ENCODE results near the gene MRTFA. TPM values are rescaled to one million over a fixed set of nuclear protein-coding genes. Genes with fewer than 3 reads are reported as not detected.
"Not testable (repeated sequence)": the region's sequence is repeated elsewhere in the genome, so short reads cannot be mapped to it uniquely, and the experiment has no call there.

The MRTFA gene
- total RNA-seq, 4 donors from 2014 or later = 45.5 to 90.2 (median 78.3) TPM

DNA sequence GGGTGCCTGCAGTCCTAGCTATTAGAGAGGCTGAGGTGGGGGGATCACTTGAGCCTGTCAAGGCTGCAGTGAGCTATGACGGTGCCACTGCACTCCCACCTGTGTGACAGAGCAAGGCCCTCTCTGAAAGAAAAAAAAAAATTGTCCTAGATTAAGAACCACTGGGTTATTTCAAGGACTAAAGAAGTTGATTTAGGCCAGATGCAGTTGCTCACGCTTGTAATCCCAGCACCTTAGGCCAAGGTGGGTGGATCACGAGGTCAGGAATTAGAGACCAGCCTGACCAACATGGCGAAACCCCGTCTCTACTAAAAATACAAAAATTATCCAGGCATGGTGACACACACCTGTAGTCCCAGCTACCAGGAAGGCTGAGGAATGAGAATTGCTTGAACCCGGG, 129.0 kb downstream of the MRTFA start:
- Histone ChIP-seq H3K9me3 (no peaks in the 10 kb centered on the region), H3K4me1 (peaks cover 33 to 79% (median 38%) of the 10 kb centered on the region in 3 donors), H3K27me3 (no peaks in the 10 kb centered on the region), H3K36me3 (no peaks in the 10 kb centered on the region), H3K4me3 (no peak overlapping the region), H3K27ac (no peak overlapping the region)
- TF ChIP-seq CTCF (IDR thresholded peaks at IDR 0.05) (no peak), POLR2AphosphoS5 (IDR thresholded peaks at IDR 0.05) (no peak), POLR2A (IDR thresholded peaks at IDR 0.05) (no peak), EP300 (IDR thresholded peaks at IDR 0.05) (no peak)
- ATAC-seq = no peak
- WGBS, 2 donors (ENCODE audit: low coverage in 1 of 2) = 91 to 100% methylated on average over 2 to 6 of the region's 6 CpGs

GRCh38 chr22:40506762-40507161, 129.8 kb downstream of the MRTFA start:
- Histone ChIP-seq H3K9me3 (no peaks in the 10 kb centered on the region), H3K4me1 (peaks cover 28 to 72% (median 30%) of the 10 kb centered on the region in 3 donors), H3K36me3 (no peaks in the 10 kb centered on the region), H3K27ac (no peak overlapping the region), H3K4me3 (no peak overlapping the region), H3K27me3 (no peaks in the 10 kb centered on the region)
- ATAC-seq = no peak
- 81 to 100% methylated on average over 3 of the region's 3 CpGs for WGBS, 2 donors (ENCODE audit: low coverage in 1 of 2)
- TF ChIP-seq CTCF (IDR thresholded peaks at IDR 0.05) (no peak), POLR2A (IDR thresholded peaks at IDR 0.05) (no peak), POLR2AphosphoS5 (IDR thresholded peaks at IDR 0.05) (no peak), EP300 (IDR thresholded peaks at IDR 0.05) (no peak)

DNA sequence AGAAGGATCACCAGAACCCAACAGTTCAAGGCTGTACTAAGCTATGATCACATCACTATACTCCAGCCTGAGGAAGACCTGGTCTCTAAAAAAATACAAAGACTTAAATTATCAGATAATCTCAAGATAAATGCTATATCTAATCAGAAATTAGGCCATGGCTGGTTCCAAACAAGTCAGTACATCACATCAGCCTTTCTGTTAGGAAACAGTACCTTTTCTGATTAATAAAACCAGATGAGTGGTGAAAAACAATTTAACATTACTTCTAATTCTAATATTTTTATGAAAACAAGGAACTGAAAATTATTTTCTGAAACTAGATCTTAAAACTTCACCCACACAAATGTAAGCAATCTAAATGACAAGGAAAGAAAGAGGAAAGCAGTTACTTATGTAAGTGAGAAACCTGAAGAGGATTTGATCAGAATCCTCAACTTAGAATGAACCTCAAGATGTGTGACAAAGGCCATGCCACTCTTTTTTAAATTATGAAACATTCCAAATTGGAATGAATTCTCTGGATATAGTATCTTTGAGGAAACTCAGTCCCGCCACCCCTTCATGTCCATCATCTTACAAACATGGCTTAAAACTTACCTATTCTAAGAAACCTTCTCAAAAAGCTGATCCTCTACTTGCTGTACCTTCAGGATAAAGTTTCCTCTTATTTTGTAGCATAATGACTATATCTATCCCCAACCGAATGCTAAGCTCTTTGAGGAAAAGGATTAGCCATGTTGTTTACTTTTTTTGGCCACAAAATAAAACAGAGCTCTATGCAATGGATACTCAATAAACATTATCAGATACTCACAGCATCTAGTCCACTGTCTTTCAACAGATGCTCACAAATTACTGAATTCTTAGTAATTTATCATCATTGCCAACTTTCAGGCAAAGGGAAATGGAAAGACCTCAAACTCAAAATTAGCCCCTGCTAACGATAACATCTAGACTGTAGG, 132.0 kb downstream of the MRTFA start:
- WGBS, 2 donors (ENCODE audit: low coverage in 1 of 2) = 46 to 55% methylated on average over 2 to 3 of the region's 3 CpGs
- no peaks in the 10 kb centered on the region for H3K36me3 ChIP-seq
- no peaks in the 10 kb centered on the region for H3K27me3 ChIP-seq
- H3K9me3 ChIP-seq = no peaks in the 10 kb centered on the region
- no peak overlapping the region for H3K4me3 ChIP-seq
- ATAC-seq = no peak
- H3K4me1 ChIP-seq = peaks cover 10 to 56% (median 16%) of the 10 kb centered on the region in 3 donors
- H3K27ac ChIP-seq = no peak overlapping the region
- TF ChIP-seq EP300 (IDR thresholded peaks at IDR 0.05) (no peak), POLR2A (IDR thresholded peaks at IDR 0.05) (no peak), CTCF (IDR thresholded peaks at IDR 0.05) (no peak), POLR2AphosphoS5 (IDR thresholded peaks at IDR 0.05) (no peak)

- H3K27me3 ChIP-seq = no peaks in the 10 kb centered on the region
- 80 to 100% methylated on average over 1 of the region's 1 CpG for WGBS, 2 donors (ENCODE audit: low coverage in 1 of 2)
- H3K4me1 ChIP-seq = peaks cover 4 to 57% (median 16%) of the 10 kb centered on the region in 3 donors
- H3K9me3 ChIP-seq = no peaks in the 10 kb centered on the region
- no peak overlapping the region for H3K27ac ChIP-seq
- TF ChIP-seq POLR2A (IDR thresholded peaks at IDR 0.05) = no peak
- no peak for TF ChIP-seq CTCF (IDR thresholded peaks at IDR 0.05)
- no peak for TF ChIP-seq EP300 (IDR thresholded peaks at IDR 0.05)
- no peak for TF ChIP-seq POLR2AphosphoS5 (IDR thresholded peaks at IDR 0.05)
- no peak for ATAC-seq
- no peaks in the 10 kb centered on the region for H3K36me3 ChIP-seq
- no peak overlapping the region for H3K4me3 ChIP-seq
Measured at GRCh38 chr22:40502919-40503318, 133.6 kb downstream of the MRTFA start.

DNA sequence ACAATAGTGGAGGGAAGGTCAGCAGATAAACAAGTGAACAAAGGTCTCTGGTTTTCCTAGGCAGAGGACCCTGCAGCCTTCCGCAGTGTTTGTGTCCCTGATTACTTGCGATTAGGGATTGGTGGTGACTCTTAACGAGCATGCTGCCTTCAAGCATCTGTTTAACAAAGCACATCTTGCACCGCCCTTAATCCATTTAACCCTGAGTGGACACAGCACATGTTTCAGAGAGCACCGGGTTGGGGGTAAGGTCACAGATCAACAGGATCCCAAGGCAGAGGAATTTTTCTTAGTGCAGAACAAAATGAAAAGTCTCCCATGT, 136.1 kb downstream of the MRTFA start:
- H3K4me3 ChIP-seq, H3K27ac ChIP-seq, H3K9me3 ChIP-seq, ATAC-seq, H3K27me3 ChIP-seq, H3K36me3 ChIP-seq: not testable (repeated sequence)
- peaks cover 4 to 48% (median 16%) of the 10 kb centered on the region in 3 donors for H3K4me1 ChIP-seq
- 68% methylated on average over 3 of the region's 5 CpGs; no CpG with 5 or more reads in 1 of the 2 donors for WGBS, 2 donors (ENCODE audit: low coverage in 1 of 2)
